Measurements from ENCODE around the gene TXNDC8.

- no peak for TF ChIP-seq CTCF (IDR thresholded peaks at IDR 0.05; ENCODE audit: insufficient read depth, low read depth, low read length)
- TF ChIP-seq EZH2 (IDR thresholded peaks at IDR 0.05; ENCODE audit: insufficient read depth, low read length), result no peak
Observed at GRCh38 chr9:110291921-110292557, 45.6 kb downstream of the TXNDC8 start.
